Transverse colon (tissue), 4 donors: Measurements from ENCODE around the gene RGPD6.
"Not testable (repeated sequence)": the region's sequence is repeated elsewhere in the genome, so short reads cannot be mapped to it uniquely, and the experiment has no call there.

Experiments used
- CTCF ChIP-seq, 5 experiments: fragments of 200-600 bp in 3 of 5; fragments of 450-650 bp in 2 of 5; sonication (generic) in 3 of 5; IDR thresholded peaks; 1 replicate in 2 of 5; 2 replicates in 3 of 5; pipeline ENCODE4 v1.5.1; 2016 to 2017; ENCODE audit warnings: antibody characterized with exemption in 5 of 5, inconsistent platforms in 3 of 5, mild to moderate bottlenecking in 2 of 5, moderate library complexity in 1 of 5
- EP300 ChIP-seq: sonication (generic); formaldehyde crosslinking; IDR thresholded peaks from one replicate; pipeline ENCODE4 v1.6.1; 2017; ENCODE audit warnings: antibody characterized with exemption, low read depth
- POLR2A ChIP-seq: fragments of 450-650 bp; IDR thresholded peaks from one replicate; pipeline ENCODE4 v1.6.1; 2016; ENCODE audit warnings: antibody characterized with exemption, mild to moderate bottlenecking, moderate library complexity
- POLR2AphosphoS5 ChIP-seq, 3 donors: sonication (generic); formaldehyde crosslinking; IDR thresholded peaks; one replicate each; pipeline ENCODE4 v1.6.1; 2016; ENCODE audit warnings: antibody characterized with exemption in 3 of 3

GRCh38 chr2:110473059-110473358, 104.0 kb downstream of the RGPD6 start:
- not testable (repeated sequence) for TF ChIP-seq EP300; POLR2A; CTCF (IDR thresholded peaks at IDR 0.05); POLR2AphosphoS5 (IDR thresholded peaks at IDR 0.05)
